ENCODE results near the gene ALK.

- TF ChIP-seq POLR2A (IDR thresholded peaks at IDR 0.05), result no peak
- no peak for TF ChIP-seq CTCF (IDR thresholded peaks at IDR 0.05)
Measured at GRCh38 chr2:29281916-29282247, 639.5 kb downstream of the ALK start.
